Measurements from ENCODE around the gene SPATA3. TPM values are rescaled to one million over a fixed set of nuclear protein-coding genes. Genes with fewer than 3 reads are reported as not detected.

SPATA3 gene
- total and polyA plus RNA-seq, 2 of the 13 experiments (the other 11 are each of a cell fraction or from before 2014, with no cell fraction given) = not detected

DNA sequence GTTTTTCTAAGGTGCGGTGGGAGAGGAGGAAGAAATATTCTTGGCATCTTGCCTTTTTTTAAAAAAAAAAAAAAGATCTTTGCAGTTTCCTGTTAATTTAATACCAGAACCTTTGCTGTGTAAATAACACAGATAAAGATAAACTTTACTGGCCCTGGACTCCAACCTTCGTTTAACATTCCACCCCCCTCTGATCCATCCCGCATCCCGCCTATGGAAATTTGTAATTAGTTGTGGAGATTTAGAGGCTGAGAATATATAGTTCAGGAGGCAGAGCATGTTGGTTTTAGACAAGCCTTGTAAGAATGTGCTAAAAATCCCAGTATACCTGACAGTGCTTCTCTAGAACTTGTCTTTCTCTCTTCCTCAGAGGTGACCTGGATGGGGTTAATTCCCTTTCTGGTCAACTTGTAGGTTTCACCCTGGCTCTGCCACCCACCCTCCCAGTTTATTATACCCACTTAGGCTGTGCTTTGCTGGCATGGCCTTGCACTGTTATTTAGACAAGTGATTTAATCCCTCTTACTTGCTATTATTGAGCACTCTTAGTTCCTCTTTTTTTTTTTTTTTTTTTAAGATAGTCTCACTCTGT lies 38.5 kb downstream of the SPATA3 start:
- peaks cover 71% of the 10 kb centered on the region for H3K4me1 ChIP-seq (ENCODE audit: insufficient read depth, low read length)
- H4K20me1 ChIP-seq (ENCODE audit: insufficient read depth, low read length) = peaks cover 4% of the 10 kb centered on the region; the same call in 1 of the 2 replicates
- ChIA-PET POLR2A (interaction anchor here (5.1 kb wide), 1 partner anchor 17 kb away, joined by 66 read pairs; no protein-coding TSS in a partner anchor), CTCF (ENCODE audit: low intra/inter-chr PET ratio, low total read pairs) (no interaction called here)
- H3K27ac ChIP-seq (ENCODE audit: extremely low read length, insufficient read depth, low read length) = peak overlapping the region; percentile 89
- H3K79me2 ChIP-seq (ENCODE audit: insufficient read depth, low read length) = peaks cover 26% of the 10 kb centered on the region
- FAIRE-seq = peak; percentile 68
- H3K4me2 ChIP-seq (ENCODE audit: low read depth, low read length) = peak overlapping the region; percentile 70
- in situ Hi-C loops (cut with HindIII; ENCODE audit: extremely low pct_ligation_motif_present, low pct_unique_long_range_greater_than_20kb) = no loop called here
- BruUV-seq (replicated peaks) = no TSS peak
- no peaks in the 10 kb centered on the region; a peak in 1 of 5 replicates for H3K27me3 ChIP-seq (ENCODE audit: control insufficient read depth in 1 of 2, insufficient read depth in 2 of 2, low read length in 2 of 2)
- no peaks in the 10 kb centered on the region for H3K9me3 ChIP-seq (ENCODE audit: low read length)
- H2AFZ ChIP-seq (ENCODE audit: low read length) = no peak overlapping the region
- peak; percentile 75 for DNase-seq (ENCODE audit: low spot score)
- H3K9ac ChIP-seq (ENCODE audit: insufficient read depth, low read depth, low read length) = peak overlapping the region; percentile 14; the same call in 1 of the 2 replicates
- intact Hi-C loops (cut with micrococcal nuclease; ENCODE audit: unreplicated experiment) = loop anchor here (1.0 to 2.0 kb wide), 2 partner anchors 16 to 18 kb away; no protein-coding TSS in a partner anchor
- WGBS (ENCODE audit: low lambda C conversion rate) = 0% methylated on average over 4 of the region's 4 CpGs
- H3K4me3 ChIP-seq (replicated peaks in 1 of 3; ENCODE audit: insufficient read depth in 1 of 3, low read depth in 2 of 3, low read length in 3 of 3) = peak overlapping the region in 2 of 3 experiments; percentile 2 to 24; a peak in 2 of 6 replicates
- peak; percentile 45 for ATAC-seq
- H3K36me3 ChIP-seq (replicated peaks in 1 of 2; ENCODE audit: control insufficient read depth in 1 of 2, insufficient read depth in 2 of 2, low read length in 2 of 2) = no peaks in the 10 kb centered on the region
- TF ChIP-seq POLR2AphosphoS5 (IDR thresholded peaks at IDR 0.05; ENCODE audit: low read depth, low read length) (no peak), ZNF263 (CRISPR knock-in tag; IDR thresholded peaks at IDR 0.05) (peak; percentile 79), ZFY (CRISPR knock-in tag; IDR thresholded peaks at IDR 0.05) (no peak), MTF2 (CRISPR knock-in tag; IDR thresholded peaks at IDR 0.05; ENCODE audit: borderline replicate concordance) (no peak), MEF2D (CRISPR knock-in tag; IDR thresholded peaks at IDR 0.05) (no peak), ZKSCAN5 (CRISPR knock-in tag; IDR thresholded peaks at IDR 0.05) (no peak), RAD21 (CRISPR knock-in tag; IDR thresholded peaks at IDR 0.05) (no peak), EP300 (IDR thresholded peaks at IDR 0.05; ENCODE audit: low read depth in 2 of 2, low read length in 2 of 2) (peak in 1 of 2 experiments; percentile 90; a peak in 2 of 4 replicates), EP300 (CRISPR knock-in tag; IDR thresholded peaks at IDR 0.05; ENCODE audit: borderline replicate concordance) (no peak), ISL2 (CRISPR knock-in tag; IDR thresholded peaks at IDR 0.05) (peak; percentile 80; the same call in 1 of the 2 replicates), TCF7 (IDR thresholded peaks at IDR 0.05; ENCODE audit: low read depth) (peak; percentile 52; the same call in 1 of the 2 replicates), ZNF720 (CRISPR knock-in tag; IDR thresholded peaks at IDR 0.05) (no peak), SAFB2 (CRISPR knock-in tag; IDR thresholded peaks at IDR 0.05; ENCODE audit: borderline replicate concordance, low read depth) (no peak), SMC3 (IDR thresholded peaks at IDR 0.05; ENCODE audit: low read length) (no peak), NR2F2 (IDR thresholded peaks at IDR 0.05; ENCODE audit: borderline replicate concordance, low read depth) (peak; percentile 55; the same call in 1 of the 2 replicates)
- TF ChIP-seq, protein P1, sequence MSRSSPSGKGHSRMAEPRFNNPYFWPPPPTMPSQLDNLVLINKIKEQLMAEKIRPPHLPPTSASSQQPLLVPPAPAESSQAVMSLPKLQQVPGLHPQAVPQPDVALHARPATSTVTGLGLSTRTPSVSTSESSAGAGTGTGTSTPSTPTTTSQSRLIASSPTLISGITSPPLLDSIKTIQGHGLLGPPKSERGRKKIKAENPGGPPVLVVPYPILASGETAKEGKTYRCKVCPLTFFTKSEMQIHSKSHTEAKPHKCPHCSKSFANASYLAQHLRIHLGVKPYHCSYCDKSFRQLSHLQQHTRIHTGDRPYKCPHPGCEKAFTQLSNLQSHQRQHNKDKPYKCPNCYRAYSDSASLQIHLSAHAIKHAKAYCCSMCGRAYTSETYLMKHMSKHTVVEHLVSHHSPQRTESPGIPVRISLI (CRISPR knock-in tag; IDR thresholded peaks at IDR 0.05; ENCODE audit: borderline replicate concordance) = peak; percentile 44; the same call in 1 of the 2 replicates
- TF ChIP-seq, protein P2, sequence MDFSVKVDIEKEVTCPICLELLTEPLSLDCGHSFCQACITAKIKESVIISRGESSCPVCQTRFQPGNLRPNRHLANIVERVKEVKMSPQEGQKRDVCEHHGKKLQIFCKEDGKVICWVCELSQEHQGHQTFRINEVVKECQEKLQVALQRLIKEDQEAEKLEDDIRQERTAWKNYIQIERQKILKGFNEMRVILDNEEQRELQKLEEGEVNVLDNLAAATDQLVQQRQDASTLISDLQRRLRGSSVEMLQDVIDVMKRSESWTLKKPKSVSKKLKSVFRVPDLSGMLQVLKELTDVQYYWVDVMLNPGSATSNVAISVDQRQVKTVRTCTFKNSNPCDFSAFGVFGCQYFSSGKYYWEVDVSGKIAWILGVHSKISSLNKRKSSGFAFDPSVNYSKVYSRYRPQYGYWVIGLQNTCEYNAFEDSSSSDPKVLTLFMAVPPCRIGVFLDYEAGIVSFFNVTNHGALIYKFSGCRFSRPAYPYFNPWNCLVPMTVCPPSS (IDR thresholded peaks at IDR 0.05) = no peak
- TF ChIP-seq, protein P3, sequence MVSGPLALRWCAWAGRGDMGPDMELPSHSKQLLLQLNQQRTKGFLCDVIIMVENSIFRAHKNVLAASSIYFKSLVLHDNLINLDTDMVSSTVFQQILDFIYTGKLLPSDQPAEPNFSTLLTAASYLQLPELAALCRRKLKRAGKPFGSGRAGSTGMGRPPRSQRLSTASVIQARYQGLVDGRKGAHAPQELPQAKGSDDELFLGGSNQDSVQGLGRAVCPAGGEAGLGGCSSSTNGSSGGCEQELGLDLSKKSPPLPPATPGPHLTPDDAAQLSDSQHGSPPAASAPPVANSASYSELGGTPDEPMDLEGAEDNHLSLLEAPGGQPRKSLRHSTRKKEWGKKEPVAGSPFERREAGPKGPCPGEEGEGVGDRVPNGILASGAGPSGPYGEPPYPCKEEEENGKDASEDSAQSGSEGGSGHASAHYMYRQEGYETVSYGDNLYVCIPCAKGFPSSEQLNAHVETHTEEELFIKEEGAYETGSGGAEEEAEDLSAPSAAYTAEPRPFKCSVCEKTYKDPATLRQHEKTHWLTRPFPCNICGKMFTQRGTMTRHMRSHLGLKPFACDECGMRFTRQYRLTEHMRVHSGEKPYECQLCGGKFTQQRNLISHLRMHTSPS (CRISPR knock-in tag; IDR thresholded peaks at IDR 0.05; ENCODE audit: low read depth) = peak; percentile 20; the same call in 1 of the 2 replicates
- TF ChIP-seq, protein P4, sequence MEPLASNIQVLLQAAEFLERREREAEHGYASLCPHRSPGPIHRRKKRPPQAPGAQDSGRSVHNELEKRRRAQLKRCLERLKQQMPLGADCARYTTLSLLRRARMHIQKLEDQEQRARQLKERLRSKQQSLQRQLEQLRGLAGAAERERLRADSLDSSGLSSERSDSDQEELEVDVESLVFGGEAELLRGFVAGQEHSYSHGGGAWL (CRISPR knock-in tag; IDR thresholded peaks at IDR 0.05) = no peak
- TF ChIP-seq, protein P5, sequence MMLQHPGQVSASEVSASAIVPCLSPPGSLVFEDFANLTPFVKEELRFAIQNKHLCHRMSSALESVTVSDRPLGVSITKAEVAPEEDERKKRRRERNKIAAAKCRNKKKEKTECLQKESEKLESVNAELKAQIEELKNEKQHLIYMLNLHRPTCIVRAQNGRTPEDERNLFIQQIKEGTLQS (CRISPR knock-in tag; IDR thresholded peaks at IDR 0.05) = no peak
